Placental epithelial cell (primary cell): ENCODE measurements around the gene DMRT2. TPM values are rescaled to one million over a fixed set of nuclear protein-coding genes. Genes with fewer than 3 reads are reported as not detected.

Experiments
- small RNA-seq: library from RNA; depleted of rRNA; stranded (forward); fragments of <200 nt; gene quantifications from one replicate; pipeline ENCODE3, GENCODE V24; 2012
- total RNA-seq: library from RNA; depleted of rRNA; stranded (reverse); fragments of >200 nt; gene quantifications from 2 replicates; pipeline ENCODE4 v1.2.3, GENCODE V29; 2012

Gene DMRT2
- total RNA-seq = 0.39 TPM in 1 of 2 replicates, not detected in the other

DNA sequence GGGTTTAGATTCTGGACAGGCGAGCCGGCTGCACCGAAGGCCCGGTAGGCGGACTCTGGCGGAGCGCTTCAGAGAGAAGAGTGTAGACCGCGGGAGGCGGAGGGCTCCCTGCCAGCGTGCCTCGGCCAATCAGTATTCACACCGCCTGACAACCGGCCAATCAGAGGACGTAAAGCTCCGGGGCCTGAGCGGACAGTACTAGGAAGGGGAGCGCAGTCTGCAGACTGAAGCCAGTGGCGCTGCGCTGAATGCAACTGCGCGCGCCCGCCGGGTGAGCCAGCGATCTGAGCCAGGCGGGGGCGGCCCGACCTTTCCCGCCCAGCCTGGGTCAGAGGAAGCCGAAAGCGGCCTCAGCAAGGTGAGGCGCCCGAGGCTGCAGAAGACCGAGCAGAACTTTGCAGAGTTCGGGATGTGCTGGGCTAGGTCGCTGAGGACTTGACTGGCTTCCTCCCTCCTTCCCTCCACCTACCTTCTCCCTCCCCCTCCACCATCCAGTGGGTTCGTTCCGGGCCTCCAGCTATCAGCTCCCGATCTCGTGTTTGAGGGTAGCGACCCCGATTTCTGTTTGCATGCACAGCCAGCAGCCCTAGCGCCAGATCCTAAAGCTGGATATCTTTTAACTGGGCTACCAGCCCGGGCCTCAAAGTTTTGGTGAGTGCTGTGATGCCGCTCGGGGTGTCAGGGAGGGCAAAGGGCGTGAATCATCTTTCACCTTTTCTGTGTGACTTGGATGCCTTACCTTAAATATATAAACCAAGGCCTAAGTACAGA, at the start of gene DMRT2:
TSS of gene DMRT2 (plus strand) at position 233 of the 771 bp plus-strand sequence. CDS start 1,257 bp downstream, outside the sequence.

Small RNAs within 50 kb of the gene (small RNA-seq; reads per million reads assigned to genes)
- not detected for gene RNU6-1073P

Other genes starting within 250 kb of the DMRT2 start
- not detected in 2 replicates for gene DMRT1, start 208.7 kb upstream of the DMRT2 start, total RNA-seq
- gene DMRT3, start 73.7 kb upstream of the DMRT2 start, total RNA-seq = not detected in 2 replicates